ENCODE results near the gene TNFAIP8.

GRCh38 chr5:119343052-119343451, 12.8 kb upstream of the TNFAIP8 start:
- TF ChIP-seq TAF1 (IDR thresholded peaks at IDR 0.05; ENCODE audit: borderline replicate concordance, low read depth, low read length), result no peak
- TF ChIP-seq POLR2A (IDR thresholded peaks at IDR 0.05; ENCODE audit: low read depth, low read length), result no peak
- TF ChIP-seq POLR2AphosphoS5 (IDR thresholded peaks at IDR 0.05; ENCODE audit: low read depth, low read length), result no peak
